Measurements from ENCODE around the gene MTHFR. TPM values are rescaled to one million over a fixed set of nuclear protein-coding genes. Genes with fewer than 3 reads are reported as not detected.

The MTHFR gene
- total RNA-seq, 1 experiment from 2014 or later: 16.4 TPM

GRCh38 chr1:11766429-11766776 is 39.4 kb downstream of the MTHFR start:
- BruUV-seq (replicated peaks): no TSS peak
- no peak for DNase-seq
- TF ChIP-seq CTCF (IDR thresholded peaks at IDR 0.05; ENCODE audit: unreplicated experiment): no peak
- Mint-ChIP-seq H3K27ac (ENCODE audit: unreplicated experiment) (no peak overlapping the region), H3K9me3 (ENCODE audit: low read depth, unreplicated experiment) (no peaks in the 10 kb centered on the region), H3K4me3 (ENCODE audit: low read depth, unreplicated experiment) (no peak overlapping the region), H3K36me3 (ENCODE audit: insufficient read depth, unreplicated experiment) (no peaks in the 10 kb centered on the region), H3K4me1 (ENCODE audit: low read depth, unreplicated experiment) (no peaks in the 10 kb centered on the region), H3K27me3 (ENCODE audit: unreplicated experiment) (peaks cover 29% of the 10 kb centered on the region)
- CTCF ChIA-PET: no interaction called here
- intact Hi-C loops (cut with micrococcal nuclease; ENCODE audit: unreplicated experiment): no loop called here

GRCh38 chr1:11765661-11766428 is 39.9 kb downstream of the MTHFR start:
- no peaks in the 10 kb centered on the region for H3K9me3 Mint-ChIP-seq (ENCODE audit: low read depth, unreplicated experiment)
- no peaks in the 10 kb centered on the region for H3K36me3 Mint-ChIP-seq (ENCODE audit: insufficient read depth, unreplicated experiment)
- no peak overlapping the region for H3K27ac Mint-ChIP-seq (ENCODE audit: unreplicated experiment)
- CTCF ChIA-PET: no interaction called here
- no TSS peak for BruUV-seq (replicated peaks)
- no peak overlapping the region for H3K4me3 Mint-ChIP-seq (ENCODE audit: low read depth, unreplicated experiment)
- intact Hi-C loops (cut with micrococcal nuclease; ENCODE audit: unreplicated experiment): no loop called here
- H3K4me1 Mint-ChIP-seq (ENCODE audit: low read depth, unreplicated experiment): no peaks in the 10 kb centered on the region
- no peak for TF ChIP-seq CTCF (IDR thresholded peaks at IDR 0.05; ENCODE audit: unreplicated experiment)
- DNase-seq: no peak
- H3K27me3 Mint-ChIP-seq (ENCODE audit: unreplicated experiment): peaks cover 34% of the 10 kb centered on the region

GRCh38 chr1:11764519-11764918 is 41.2 kb downstream of the MTHFR start:
- no peak for DNase-seq

GRCh38 chr1:11764115-11764514 is 41.6 kb downstream of the MTHFR start:
- CTCF ChIA-PET: no interaction called here
- BruUV-seq (replicated peaks): no TSS peak
- no peak overlapping the region for H3K27ac Mint-ChIP-seq (ENCODE audit: unreplicated experiment)

More at GRCh38 chr1:11764519-11764918, 41.2 kb downstream of the MTHFR start:
- H3K36me3 Mint-ChIP-seq (ENCODE audit: insufficient read depth, unreplicated experiment): peaks cover 4% of the 10 kb centered on the region
- intact Hi-C loops (cut with micrococcal nuclease; ENCODE audit: unreplicated experiment): no loop called here
- CTCF ChIA-PET: no interaction called here
- H3K27ac Mint-ChIP-seq (ENCODE audit: unreplicated experiment): no peak overlapping the region
- no peaks in the 10 kb centered on the region for H3K4me1 Mint-ChIP-seq (ENCODE audit: low read depth, unreplicated experiment)
- H3K4me3 Mint-ChIP-seq (ENCODE audit: low read depth, unreplicated experiment): no peak overlapping the region
- BruUV-seq (replicated peaks): no TSS peak
- peaks cover 40% of the 10 kb centered on the region for H3K27me3 Mint-ChIP-seq (ENCODE audit: unreplicated experiment)
- no peaks in the 10 kb centered on the region for H3K9me3 Mint-ChIP-seq (ENCODE audit: low read depth, unreplicated experiment)
- TF ChIP-seq CTCF (IDR thresholded peaks at IDR 0.05; ENCODE audit: unreplicated experiment): no peak

More at GRCh38 chr1:11764115-11764514, 41.6 kb downstream of the MTHFR start:
- H3K4me3 Mint-ChIP-seq (ENCODE audit: low read depth, unreplicated experiment): no peak overlapping the region
- DNase-seq: no peak
- intact Hi-C loops (cut with micrococcal nuclease; ENCODE audit: unreplicated experiment): no loop called here
- peaks cover 40% of the 10 kb centered on the region for H3K27me3 Mint-ChIP-seq (ENCODE audit: unreplicated experiment)
- no peaks in the 10 kb centered on the region for H3K4me1 Mint-ChIP-seq (ENCODE audit: low read depth, unreplicated experiment)
- no peak for TF ChIP-seq CTCF (IDR thresholded peaks at IDR 0.05; ENCODE audit: unreplicated experiment)
- H3K9me3 Mint-ChIP-seq (ENCODE audit: low read depth, unreplicated experiment): no peaks in the 10 kb centered on the region
- peaks cover 4% of the 10 kb centered on the region for H3K36me3 Mint-ChIP-seq (ENCODE audit: insufficient read depth, unreplicated experiment)

Measured in Calu3 (cell line).